ENCODE results near the gene SYTL3.
A peak's percentile ranks its signal among the peaks of the same experiment; 100 is the strongest.
"Not testable (repeated sequence)": the region's sequence is repeated elsewhere in the genome, so short reads cannot be mapped to it uniquely, and the experiment has no call there.

Gene SYTL3

DNA sequence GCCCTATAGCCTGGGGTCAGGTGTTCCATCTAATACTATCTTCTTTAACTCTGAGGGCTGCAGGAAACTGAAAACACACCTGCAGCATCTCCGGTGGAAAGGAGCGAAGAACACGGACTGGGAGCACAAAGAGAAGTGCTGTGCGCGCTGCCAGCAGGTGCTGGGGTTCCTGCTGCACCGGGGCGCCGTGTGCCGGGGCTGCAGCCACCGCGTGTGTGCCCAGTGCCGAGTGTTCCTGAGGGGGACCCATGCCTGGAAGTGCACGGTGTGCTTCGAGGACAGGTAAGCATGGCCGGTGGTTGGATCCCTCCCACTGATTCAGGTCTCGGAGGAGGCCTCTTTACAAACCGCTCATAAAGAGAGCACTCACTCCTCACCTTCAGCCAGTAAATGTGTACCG, 15.5 kb downstream of the SYTL3 start:
- DNase-seq: no peak

DNA sequence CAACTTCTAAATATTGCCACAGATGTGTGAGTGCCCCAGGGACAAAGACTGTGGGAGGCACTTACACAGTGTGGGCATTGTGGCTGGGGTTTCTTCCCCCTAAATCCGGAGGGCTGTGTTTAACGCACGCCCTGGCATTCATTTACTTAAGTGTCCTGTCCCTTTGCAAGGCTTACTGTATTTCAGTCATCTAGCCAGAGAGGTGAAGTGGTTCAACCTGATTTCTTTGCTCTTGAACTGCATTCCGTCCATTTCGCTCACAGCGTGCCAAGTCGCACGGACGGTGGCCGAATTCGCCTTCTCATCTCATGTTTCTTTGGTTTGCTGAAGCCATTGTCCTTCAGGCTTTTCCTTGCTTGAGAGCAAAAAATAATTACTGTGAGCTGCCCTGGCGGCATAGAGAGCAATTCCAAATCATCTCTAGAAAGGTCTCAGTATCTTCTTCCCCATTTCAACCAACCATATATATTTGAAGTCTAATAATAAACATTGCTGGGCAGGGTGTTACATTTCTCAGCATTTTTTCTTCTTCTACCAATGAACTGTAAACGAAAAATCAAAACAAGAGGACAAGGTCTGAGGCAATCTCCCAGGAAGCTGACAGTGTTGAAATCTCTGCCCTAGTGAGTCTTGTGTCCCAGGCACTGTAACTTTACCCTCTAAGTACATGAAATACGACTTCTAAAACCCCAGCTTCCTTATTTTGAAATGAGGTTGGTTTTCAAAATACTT, 16.9 kb downstream of the SYTL3 start:
- DNase-seq: peak; percentile 98 to 99

DNA sequence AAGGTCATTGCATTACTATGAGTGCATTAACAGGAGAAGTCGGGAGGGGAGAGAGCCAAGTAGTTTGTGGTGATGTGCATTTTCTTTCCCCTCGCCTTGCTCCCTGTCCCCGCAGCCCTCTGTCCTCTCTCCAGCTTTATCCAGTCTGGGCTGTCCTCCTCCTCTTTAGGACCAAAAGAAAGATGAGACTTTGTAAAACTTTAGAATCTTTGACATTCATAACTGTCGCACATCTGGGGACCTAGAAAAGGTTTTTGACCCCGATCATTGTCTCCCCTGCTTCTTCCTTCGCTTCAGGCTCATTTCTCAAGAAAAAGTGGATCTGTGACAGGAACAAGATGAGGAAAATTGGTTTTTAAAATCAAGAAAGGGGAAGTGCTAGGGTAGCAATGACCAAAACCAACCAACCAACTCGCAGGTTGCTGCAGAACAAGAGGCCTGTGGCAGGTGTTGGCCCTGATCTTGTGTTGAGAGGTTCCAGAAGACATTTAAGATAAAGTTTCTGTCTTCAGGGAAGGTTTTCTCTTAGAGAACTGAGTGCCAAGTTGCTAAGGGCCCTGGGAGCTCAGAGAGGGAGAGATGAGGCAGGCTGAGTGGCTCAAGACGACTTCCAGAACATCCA, 17.6 kb downstream of the SYTL3 start:
- peak in 1 of 2 experiments; percentile 61 for DNase-seq

- DNase-seq: no peak
Observed at GRCh38 chr6:158668707-158669103, 18.9 kb downstream of the SYTL3 start.

DNA sequence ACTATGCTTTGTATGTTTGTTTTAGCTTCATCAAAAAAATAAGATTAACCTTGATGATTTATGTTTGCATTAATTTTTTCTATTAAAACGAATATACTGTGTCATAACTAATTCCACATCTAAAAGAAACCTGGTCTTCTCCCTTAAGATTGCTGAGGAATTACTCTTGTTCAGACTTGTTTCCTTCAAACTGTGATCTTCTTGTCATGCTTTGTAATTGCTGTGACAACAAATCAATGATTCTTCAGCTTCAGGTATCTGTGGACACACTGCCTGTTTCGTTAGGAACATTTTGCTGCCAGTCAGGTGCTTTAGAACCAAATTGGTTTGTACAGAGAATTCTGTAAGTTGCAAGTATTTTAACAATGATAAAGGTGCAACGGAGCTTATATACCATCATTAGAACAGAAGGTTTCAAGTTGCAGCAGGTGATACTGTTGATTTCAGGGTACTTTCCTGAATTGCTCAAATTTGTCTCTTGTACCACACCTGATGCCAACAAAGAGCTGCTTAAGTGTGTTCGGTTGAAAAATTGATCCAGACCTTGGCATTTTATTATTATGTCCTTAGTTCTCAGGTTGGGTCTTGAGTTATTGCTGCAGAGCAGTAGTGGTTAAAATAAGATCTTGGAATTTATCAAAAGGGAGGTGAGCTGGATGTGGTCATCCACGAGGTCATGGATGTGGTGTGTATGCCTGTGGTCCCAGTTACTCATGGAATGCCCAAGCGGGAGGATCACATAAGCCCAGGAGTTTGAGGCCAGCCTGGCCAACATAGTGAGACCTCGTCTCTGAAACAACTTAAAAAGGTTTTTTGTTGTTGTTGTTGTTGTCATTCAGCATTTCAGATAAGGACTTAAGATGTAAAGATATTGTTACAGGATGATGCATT, 19.5 kb downstream of the SYTL3 start:
- no peak for DNase-seq

DNA sequence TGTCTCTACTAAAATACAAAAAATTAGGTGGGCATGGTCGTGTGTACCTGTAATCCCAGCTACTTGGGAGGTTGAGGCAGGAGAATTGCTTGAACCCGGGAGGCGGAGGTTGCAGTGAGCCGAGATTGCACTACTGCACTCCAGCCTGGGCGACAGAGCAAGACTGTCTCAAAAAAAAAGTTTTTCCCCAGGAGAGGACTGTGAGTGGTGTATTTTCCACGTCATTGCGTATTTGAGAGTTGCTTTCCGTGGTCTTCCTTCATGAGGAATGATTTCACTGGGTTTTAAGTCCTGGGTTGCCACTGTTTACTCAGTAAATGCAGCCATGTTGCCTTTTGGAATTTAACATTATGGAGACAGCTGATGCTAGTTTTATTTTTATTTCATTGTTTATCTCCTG, 22.3 kb downstream of the SYTL3 start:
- DNase-seq: not testable (repeated sequence)

- no peak for DNase-seq
Observed at GRCh38 chr6:158672726-158673125, 22.9 kb downstream of the SYTL3 start.

- DNase-seq: no peak
Observed at GRCh38 chr6:158674342-158675131, 24.7 kb downstream of the SYTL3 start.

GRCh38 chr6:158677094-158677493, 27.2 kb downstream of the SYTL3 start:
- not testable (repeated sequence) for DNase-seq

DNA sequence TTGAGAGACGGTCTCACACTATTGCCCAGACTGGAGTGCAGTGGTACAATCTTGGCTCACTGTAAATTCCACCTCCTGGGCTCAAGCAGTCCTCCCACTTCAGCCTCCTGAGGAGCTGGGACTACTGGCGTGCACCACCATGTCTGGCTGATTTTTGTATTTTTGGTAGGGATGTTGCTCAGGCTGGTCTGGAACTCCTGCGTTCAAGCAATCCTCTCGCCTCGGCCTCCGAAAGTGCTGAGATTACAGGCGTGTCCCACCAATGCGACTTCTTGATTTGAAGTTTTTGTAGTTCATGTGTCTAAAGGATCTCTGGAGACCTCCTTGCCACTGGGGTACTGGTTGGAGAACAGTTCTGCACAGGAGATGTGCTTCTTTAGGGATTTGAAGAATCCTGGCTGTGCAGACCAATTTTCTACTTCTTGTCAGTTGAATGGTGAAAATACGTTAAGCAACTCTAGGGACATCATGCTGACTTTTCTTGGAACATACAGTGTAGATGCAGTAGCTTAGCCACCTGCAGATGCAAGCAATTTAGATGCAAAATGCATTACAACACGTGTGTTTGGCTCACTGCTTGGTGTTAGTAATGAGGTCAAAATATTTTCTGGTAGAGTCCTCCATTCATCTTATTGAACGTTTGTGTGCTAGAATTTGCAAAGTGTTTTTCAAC, 28.2 kb downstream of the SYTL3 start:
- no peak for DNase-seq

- no peak for DNase-seq
Observed at GRCh38 chr6:158680015-158680414, 30.2 kb downstream of the SYTL3 start.

GRCh38 chr6:158680481-158680880, 30.6 kb downstream of the SYTL3 start:
- no peak for DNase-seq

DNA sequence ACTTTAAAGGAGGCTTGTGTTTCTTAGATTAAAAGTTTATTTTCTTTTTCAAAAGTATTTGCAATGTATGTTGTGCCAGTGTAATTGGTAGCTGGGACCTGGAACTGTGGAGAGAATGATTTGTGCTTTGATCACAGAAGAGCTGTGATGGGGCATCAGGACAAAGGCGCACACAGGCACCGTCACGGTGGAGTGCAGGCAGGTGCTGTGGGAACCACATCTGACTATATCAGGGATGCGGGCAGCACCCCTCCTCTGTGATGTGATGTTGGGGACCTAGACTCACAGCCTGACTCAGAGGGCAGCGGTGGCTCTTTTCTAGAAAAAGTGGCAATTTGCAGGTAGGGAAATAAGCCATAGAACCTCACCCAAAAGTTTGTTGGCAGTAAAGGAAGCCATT, 34.5 kb downstream of the SYTL3 start:
- no peak for DNase-seq

- DNase-seq: no peak
Observed at GRCh38 chr6:158684745-158685324, 35.0 kb downstream of the SYTL3 start.

DNA sequence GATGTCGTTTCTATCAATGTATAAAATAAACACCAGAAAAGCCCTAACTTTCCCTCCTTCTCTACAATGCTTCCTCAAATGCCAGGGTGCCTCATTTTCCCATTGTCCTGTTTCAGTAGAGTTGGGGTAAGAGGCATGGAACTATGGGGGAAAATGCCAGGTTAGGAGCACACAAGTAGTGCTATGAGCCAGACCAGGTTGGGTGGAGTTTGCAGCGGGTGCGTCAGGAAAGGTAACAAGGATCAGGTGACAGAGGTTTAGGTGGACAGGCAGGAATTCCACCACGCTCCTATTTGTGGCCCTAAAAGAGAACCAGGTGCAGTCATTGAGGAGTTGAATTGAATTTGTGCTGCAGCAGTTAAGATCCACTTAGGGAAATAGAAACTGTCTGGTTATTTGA, 36.5 kb downstream of the SYTL3 start:
- DNase-seq: no peak

DNA sequence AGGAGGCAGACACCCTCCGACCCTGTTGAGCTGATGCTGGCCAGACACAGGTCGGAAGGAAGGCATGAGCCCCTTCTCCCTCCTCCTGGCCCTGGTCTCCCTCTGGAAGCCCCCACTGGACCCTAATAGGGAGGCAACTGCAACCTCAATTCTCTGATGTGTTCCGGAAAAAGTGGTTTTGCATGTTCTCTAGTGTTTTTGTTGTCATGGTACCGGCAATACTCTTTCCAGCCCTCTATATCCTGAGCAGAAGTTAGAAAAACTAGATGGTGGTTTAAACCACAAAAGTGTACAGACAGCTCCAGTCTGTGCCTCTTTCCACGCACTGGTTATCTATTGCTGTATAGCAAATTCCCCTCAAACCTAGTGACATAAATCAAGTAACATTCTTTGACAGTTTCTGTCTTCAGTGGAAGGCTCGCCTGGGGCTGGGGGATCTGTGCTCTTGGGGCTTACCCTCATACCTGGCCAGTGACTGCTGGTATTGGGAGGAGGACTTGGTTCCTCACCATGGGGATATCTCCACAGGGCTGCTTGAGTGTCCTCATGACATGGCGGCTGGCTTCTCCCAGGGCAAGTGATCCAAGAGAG, 37.0 kb downstream of the SYTL3 start:
- DNase-seq: peak; percentile 91 to 94

- DNase-seq: peak; percentile 13 to 34
Observed at GRCh38 chr6:158687506-158687905, 37.7 kb downstream of the SYTL3 start.

DNA sequence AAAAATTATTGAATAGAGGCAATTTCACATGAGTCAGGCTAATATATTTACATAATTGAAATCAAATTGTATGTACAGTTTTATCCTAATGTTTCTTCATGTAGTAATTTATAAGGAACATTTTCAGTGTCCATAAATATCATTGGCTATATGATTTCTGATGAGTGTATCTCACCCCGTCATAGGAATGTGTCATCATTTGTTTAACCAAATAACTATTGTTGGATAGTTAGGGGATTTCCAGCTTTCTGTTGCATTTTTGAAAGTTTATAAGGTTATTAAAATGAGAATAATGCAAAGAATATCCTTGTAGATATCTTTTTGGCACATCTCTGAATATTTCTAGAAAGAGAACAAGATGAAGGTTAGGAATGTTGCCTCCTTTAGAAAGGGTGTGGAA, 39.0 kb downstream of the SYTL3 start:
- no peak for DNase-seq

- no peak for DNase-seq
Observed at GRCh38 chr6:158694913-158695312, 45.1 kb downstream of the SYTL3 start.

DNA sequence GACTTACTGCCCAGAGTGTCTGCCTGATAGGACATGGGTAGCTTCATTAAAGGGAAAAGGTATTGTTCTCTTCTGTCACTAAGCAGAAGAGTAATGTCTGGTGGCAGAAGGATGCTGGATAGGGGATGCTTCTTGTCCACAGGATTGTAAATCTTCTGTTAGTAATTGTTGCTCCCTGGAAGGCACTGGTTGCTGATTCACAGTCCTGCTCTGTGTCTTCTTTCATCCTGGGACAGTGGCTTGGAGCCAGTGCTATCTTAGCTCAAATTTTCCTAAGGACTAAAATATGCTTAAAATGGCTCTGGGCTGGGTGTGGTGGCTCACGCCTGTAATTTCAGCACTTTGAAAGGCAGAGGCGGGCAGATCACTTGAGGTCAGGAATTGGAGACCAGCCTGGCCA, 48.0 kb downstream of the SYTL3 start:
- no peak for DNase-seq

DNA sequence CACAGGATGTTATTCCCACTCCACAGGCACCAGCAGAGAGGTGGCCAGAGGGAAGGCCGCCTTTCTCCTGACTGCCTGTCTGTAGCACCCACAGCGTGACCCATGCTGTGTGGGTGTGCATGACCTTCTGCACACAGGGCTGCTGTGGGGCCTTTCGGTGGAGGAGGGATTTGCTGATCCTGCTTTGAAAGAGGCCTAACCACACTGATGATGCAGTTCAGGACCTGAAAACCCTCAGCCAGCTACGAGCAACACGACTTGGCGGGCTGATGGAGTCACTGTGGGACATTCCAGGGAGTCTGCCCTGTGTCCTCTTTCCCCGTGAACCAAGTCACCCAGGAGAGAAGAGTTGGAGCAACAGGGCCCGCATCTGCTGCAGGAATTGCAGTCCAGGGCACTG, 49.1 kb downstream of the SYTL3 start:
- no peak for DNase-seq

GRCh38 chr6:158701268-158701667, 51.4 kb downstream of the SYTL3 start:
- not testable (repeated sequence) for DNase-seq

All from Kasumi-1 (cell line).